ENCODE results near the gene KRTAP20-3. TPM values are rescaled to one million over a fixed set of nuclear protein-coding genes. Genes with fewer than 3 reads are reported as not detected.

KRTAP20-3 gene
- not detected in 2 replicates for total RNA-seq

GRCh38 chr21:30642564-30642963 lies at the start of gene KRTAP20-3:
KRTAP20-3 (plus strand) TSS chr21:30642864.
- DNase-seq = no peak

- DNase-seq = no peak
Observed at GRCh38 chr21:30598802-30599201, 43.9 kb upstream of the KRTAP20-3 start, which contains the start of gene KRTAP6-2. KRTAP6-2 (minus strand) TSS chr21:30598902; CDS start chr21:30598874, 28 bp downstream.

- DNase-seq = no peak
Observed at GRCh38 chr21:30600787-30601186, 41.9 kb upstream of the KRTAP20-3 start, which contains the start of gene KRTAP22-1. KRTAP22-1 (plus strand) TSS chr21:30601087.

DNA sequence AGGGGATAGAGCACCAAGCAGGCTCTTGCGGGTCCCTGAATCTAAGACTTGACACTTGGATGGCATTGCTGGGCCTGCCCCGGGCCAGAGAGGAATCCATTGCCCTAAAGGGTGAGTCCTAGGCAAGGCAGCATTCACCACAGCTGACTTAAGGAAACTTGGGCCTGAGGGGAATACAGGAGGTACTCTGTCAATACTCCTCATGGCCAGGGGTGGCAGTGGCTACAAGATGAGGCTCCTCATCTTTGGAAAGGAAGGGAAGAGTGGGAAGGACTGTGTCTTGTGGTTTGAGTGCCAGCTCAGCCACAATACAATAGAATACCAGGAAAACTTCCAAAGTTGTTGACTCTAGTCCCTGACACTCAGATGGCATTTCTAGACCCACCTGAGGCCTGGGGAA lies 36.7 kb upstream of the KRTAP20-3 start:
- DNase-seq = no peak

DNA sequence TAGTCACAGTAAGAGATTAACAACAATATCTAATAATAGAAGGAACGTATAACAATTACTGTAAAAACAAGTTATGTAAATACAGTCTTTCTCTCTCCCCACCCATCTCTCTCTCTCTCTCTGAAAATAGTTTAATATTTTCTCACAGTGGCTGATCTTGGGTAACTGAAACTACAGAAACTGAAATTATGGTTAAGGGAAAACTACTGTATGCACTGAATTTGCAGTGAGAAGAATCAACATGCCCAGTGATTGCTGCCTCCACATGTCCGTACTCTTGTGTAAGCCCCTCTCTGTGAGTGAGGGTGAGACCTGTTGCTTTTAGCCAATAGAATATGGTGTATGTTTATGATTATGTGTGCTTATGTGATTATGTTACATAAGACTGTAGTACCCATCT lies 30.5 kb upstream of the KRTAP20-3 start:
- no peak for DNase-seq

- no peak for DNase-seq
Observed at GRCh38 chr21:30613836-30614235, 28.8 kb upstream of the KRTAP20-3 start, which contains the start of gene KRTAP6-1. KRTAP6-1 (minus strand) TSS chr21:30613930; CDS start chr21:30613904, 26 bp downstream.

- DNase-seq = no peak
Observed at GRCh38 chr21:30615199-30615598, 27.5 kb upstream of the KRTAP20-3 start.

DNA sequence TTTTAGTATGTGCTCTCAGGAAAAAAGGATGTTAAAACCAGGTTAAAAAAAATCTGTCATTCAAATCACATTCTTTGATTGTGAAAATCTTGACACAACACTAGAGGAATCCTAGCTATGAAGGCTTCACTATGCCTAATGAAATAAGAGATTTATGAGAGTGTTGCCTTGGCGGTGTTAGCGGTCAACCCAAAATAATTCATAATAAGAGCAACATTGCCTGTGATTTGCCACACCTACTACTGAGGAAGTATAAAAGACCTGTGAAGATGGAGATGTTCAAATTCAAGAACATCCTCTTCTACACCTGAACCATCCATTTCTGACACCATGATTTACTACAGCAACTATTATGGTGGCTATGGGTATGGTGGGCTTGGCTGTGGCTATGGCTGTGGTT lies 26.5 kb upstream of the KRTAP20-3 start, which contains the start of gene KRTAP20-1:
KRTAP20-1 (plus strand) TSS at position 301 of the 400 bp plus-strand sequence; CDS start at position 331, 30 bp downstream.
- DNase-seq = no peak

- no peak for DNase-seq
Observed at GRCh38 chr21:30620080-30620479, 22.6 kb upstream of the KRTAP20-3 start.

GRCh38 chr21:30620522-30620921 lies 22.1 kb upstream of the KRTAP20-3 start, which contains the start of gene KRTAP20-4:
KRTAP20-4 (plus strand) TSS chr21:30620627.
- no peak for DNase-seq

GRCh38 chr21:30623362-30623761 lies 19.3 kb upstream of the KRTAP20-3 start:
- DNase-seq = no peak

GRCh38 chr21:30625449-30626165 lies 17.1 kb upstream of the KRTAP20-3 start:
- DNase-seq = no peak

GRCh38 chr21:30628109-30628508 lies 14.6 kb upstream of the KRTAP20-3 start:
- no peak for DNase-seq

GRCh38 chr21:30629200-30629599 lies 13.5 kb upstream of the KRTAP20-3 start:
- DNase-seq = no peak

GRCh38 chr21:30634906-30635305 lies 7.8 kb upstream of the KRTAP20-3 start, which contains the start of gene KRTAP20-2:
KRTAP20-2 (plus strand) TSS chr21:30635206; CDS start chr21:30635264, 58 bp downstream.
- no peak for DNase-seq

DNA sequence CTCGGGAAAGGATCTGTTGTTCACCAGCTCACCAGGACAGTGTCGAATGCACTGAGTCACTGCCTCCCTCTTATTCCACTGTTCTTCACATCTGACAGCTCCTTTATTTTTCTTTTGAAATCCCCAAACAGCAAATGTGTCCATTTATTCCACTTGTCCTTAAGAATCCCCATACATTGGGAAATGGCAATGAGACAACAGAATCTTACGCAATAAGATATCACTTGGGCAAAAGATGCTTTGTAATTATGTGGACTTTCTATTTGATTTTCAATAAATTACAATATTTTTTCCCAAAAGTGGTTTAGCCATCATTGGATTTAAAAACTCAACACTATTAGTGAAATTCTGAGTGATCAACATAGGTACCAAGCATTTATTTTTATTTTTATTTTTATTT lies 4.0 kb upstream of the KRTAP20-3 start:
- no peak for DNase-seq

DNA sequence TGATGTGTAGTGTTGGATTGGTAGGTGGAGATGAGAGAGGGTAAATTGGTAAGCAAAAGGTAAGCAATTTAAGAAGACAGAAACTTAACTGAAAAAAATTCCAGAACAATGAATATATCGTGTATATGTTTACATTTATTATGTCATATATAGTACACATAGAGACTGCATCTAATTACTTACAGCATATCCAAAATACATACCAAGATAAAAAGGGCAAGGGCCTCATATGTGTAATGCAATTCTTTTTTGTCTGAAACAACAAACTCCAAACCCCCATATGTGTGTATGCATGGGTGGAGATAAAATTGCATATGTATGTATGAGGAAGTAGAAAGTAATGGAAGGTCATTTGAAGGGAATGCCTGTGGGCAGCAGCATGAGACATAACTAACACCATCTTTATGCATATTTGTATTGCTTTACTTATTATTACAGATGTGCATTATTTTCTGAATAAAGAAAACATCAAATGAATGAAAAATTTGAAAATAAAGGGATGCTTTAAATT lies 4.3 kb downstream of the KRTAP20-3 start:
- no peak for DNase-seq

DNA sequence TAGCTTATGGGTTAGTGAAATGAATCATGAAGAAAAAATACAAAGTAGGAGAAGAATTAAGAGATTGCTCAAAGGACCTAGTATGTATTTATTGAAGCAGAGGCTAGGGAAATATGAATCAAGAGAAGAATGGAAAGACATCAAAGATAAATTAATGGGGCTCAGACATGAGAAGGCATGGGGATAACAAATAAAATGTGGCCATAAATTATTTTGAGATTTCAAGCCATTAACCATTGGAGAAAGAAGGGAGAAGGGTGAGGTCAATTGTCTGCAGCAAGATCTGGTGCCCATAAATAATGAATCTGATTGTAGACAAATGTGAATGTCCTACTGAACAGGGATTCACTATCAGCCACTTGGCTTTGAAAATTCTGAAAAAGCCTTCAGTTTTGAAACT lies 10.2 kb downstream of the KRTAP20-3 start:
- no peak for DNase-seq

DNA sequence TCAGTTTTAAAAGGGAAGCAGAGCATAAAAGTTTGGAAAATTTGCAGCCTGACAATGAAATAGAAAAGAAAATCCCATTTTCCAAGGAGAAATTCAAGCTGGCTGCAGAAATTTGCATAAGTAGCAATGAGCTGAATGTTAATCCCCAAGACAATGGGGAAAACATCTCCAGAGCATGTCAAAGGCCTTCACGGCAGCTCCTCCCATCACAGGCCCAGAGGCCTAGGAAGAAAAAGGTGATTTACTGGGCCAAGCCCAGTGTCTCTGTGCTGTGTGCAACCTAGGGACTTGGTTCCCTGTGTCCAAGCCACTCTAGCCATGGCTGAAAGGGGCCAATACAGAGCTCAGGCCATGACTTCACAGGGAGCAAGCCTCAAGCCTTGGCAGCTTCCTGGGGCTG lies 26.1 kb downstream of the KRTAP20-3 start:
- no peak for DNase-seq

- DNase-seq = no peak
Observed at GRCh38 chr21:30672985-30673650, 30.5 kb downstream of the KRTAP20-3 start.

GRCh38 chr21:30674312-30674711 lies 31.6 kb downstream of the KRTAP20-3 start:
- no peak for DNase-seq

GRCh38 chr21:30676737-30677136 lies 34.1 kb downstream of the KRTAP20-3 start:
- DNase-seq = no peak

- DNase-seq = no peak
Observed at GRCh38 chr21:30680586-30680985, 37.9 kb downstream of the KRTAP20-3 start.
